Right lobe of liver (tissue), 6 donors: Measurements from ENCODE around the gene PTGES2. TPM values are rescaled to one million over a fixed set of nuclear protein-coding genes. Genes with fewer than 3 reads are reported as not detected.

Source experiments
- ATAC-seq, 4 donors: fragments of 200-7000 bp; cut with Tn5 transposase; one replicate each; pipeline ENCODE4 v1.9.1; 2020; ENCODE audit warnings: mild to moderate bottlenecking in 4 of 4, moderate library complexity in 4 of 4
- DNase-seq, 3 donors: peaks; one replicate each; pipeline ENCODE4 v3.0.0-alpha.2; 2020
- H3K27ac ChIP-seq, 3 donors: fragments of 200-600 bp; one replicate each; pipeline ENCODE4 v1.8.0; 2022
- H3K27me3 ChIP-seq, 2 donors: fragments of 200-600 bp; one replicate each; pipeline ENCODE4 v1.8.0; 2022
- H3K36me3 ChIP-seq, 4 donors: fragments of 200-600 bp; sonication (generic) in 1 of 4; one replicate each; pipeline versions ENCODE4 v1.5.1 to v1.8.0; 2017 to 2022; ENCODE audit warnings: control low read depth in 1 of 4
- H3K4me1 ChIP-seq, 4 donors: fragments of 200-600 bp; sonication (generic) in 1 of 4; one replicate each; pipeline versions ENCODE4 v1.5.1 to v1.8.0; 2017 to 2022; ENCODE audit warnings: control low read depth in 1 of 4
- H3K4me3 ChIP-seq, 3 donors: fragments of 200-600 bp; one replicate each; pipeline ENCODE4 v1.8.0; 2022
- H3K9me3 ChIP-seq, 4 donors: fragments of 200-600 bp; sonication (generic) in 1 of 4; one replicate each; pipeline versions ENCODE4 v1.5.1 to v1.8.0; 2017 to 2022; ENCODE audit warnings: control low read depth in 1 of 4
- CTCF ChIP-seq, 4 donors: fragments of 200-600 bp in 3 of 4; fragments of 450-650 bp in 1 of 4; IDR thresholded peaks; one replicate each; pipeline versions ENCODE4 v1.5.1 to v1.8.0; 2016 to 2022; ENCODE audit warnings: antibody characterized with exemption in 4 of 4, mild to moderate bottlenecking in 2 of 4
- POLR2A ChIP-seq: fragments of 450-650 bp; IDR thresholded peaks from one replicate; pipeline ENCODE4 v1.6.1; 2017; ENCODE audit warnings: antibody characterized with exemption, mild to moderate bottlenecking
- WGBS: methylation state at CpG from one replicate; pipeline ENCODE4 v1.1.6; 2018; ENCODE audit warnings: low coverage, low lambda C conversion rate; ENCODE audit not compliant: insufficient coverage; ENCODE audit errors: missing lambda C conversion rate; 5-methylcytosine and 5-hydroxymethylcytosine counted together
- intact Hi-C, 2 donors: fragments of 100-400 bp; cut with DNase I; formaldehyde crosslinking; loops; one replicate each; pipeline versions ENCODE4 v1.11.2 to v1.14.1; 2022
- total RNA-seq, 6 experiments: library from RNA; depleted of rRNA in 2 of 6; stranded (reverse); fragments of >200 nt in 2 of 6; fragmentation: NEBNext Ultra II Directional in 3 of 6; extraction: Animal tissue kit (Norgen Biotek cat#: 25700) in 3 of 6; gene quantifications; one replicate each; pipeline versions ENCODE4 v1.1.0 to v1.2.4, GENCODE V29; 2016 to 2023
- donor health status: DM: no; HTN: yes; CAD: no.
- donor health status: DM: no; HTN: no; CAD: no.
- donor health status: DM: no; HTN: no; CAD: no.
- donor health status: DM: no; HTN: yes; CAD: no.
- donor health status: DM: no; HTN: yes; CAD: no.

The PTGES2 gene
- total RNA-seq, 6 experiments from 2014 or later: 27.2 to 67.2 (median 30.5) TPM

- no peak for ATAC-seq
- TF ChIP-seq CTCF (IDR thresholded peaks at IDR 0.05): no peak
- no peak for TF ChIP-seq POLR2A
- Histone ChIP-seq H3K9me3 (no peaks in the 10 kb centered on the region), H3K27me3 (no peaks in the 10 kb centered on the region), H3K4me1 (no peaks in the 10 kb centered on the region), H3K4me3 (no peak overlapping the region), H3K27ac (no peak overlapping the region), H3K36me3 (peaks cover 0 to 39% (median 12%) of the 10 kb centered on the region in 4 donors)
- 100% methylated on average over 2 of the region's 8 CpGs for WGBS
- intact Hi-C loops: no loop called here
- no peak for DNase-seq
Measured at GRCh38 chr9:128169925-128170324, 42.4 kb upstream of the PTGES2 start.

- H3K9me3 ChIP-seq: no peaks in the 10 kb centered on the region
- no peaks in the 10 kb centered on the region for H3K4me1 ChIP-seq
- intact Hi-C loops: no loop called here
- 93% methylated on average over 3 of the region's 8 CpGs for WGBS
- H3K36me3 ChIP-seq: peaks cover 0 to 37% (median 12%) of the 10 kb centered on the region in 4 donors
- H3K4me3 ChIP-seq: no peak overlapping the region
- ATAC-seq: no peak
- DNase-seq: no peak
- no peak for TF ChIP-seq POLR2A
- no peak for TF ChIP-seq CTCF (IDR thresholded peaks at IDR 0.05)
- no peaks in the 10 kb centered on the region for H3K27me3 ChIP-seq
- H3K27ac ChIP-seq: no peak overlapping the region
Measured at GRCh38 chr9:128169492-128169891, 42.0 kb upstream of the PTGES2 start.

- WGBS: 91% methylated on average over 7 of the region's 8 CpGs
- Histone ChIP-seq H3K27ac (no peak overlapping the region), H3K4me1 (no peaks in the 10 kb centered on the region), H3K36me3 (peaks cover 0 to 37% (median 12%) of the 10 kb centered on the region in 4 donors), H3K27me3 (no peaks in the 10 kb centered on the region), H3K4me3 (no peak overlapping the region), H3K9me3 (no peaks in the 10 kb centered on the region)
- TF ChIP-seq CTCF (IDR thresholded peaks at IDR 0.05): no peak
- no peak for TF ChIP-seq POLR2A
- DNase-seq: no peak
- intact Hi-C loops: no loop called here
- no peak for ATAC-seq
Measured at GRCh38 chr9:128168731-128169308, 41.3 kb upstream of the PTGES2 start.

DNA sequence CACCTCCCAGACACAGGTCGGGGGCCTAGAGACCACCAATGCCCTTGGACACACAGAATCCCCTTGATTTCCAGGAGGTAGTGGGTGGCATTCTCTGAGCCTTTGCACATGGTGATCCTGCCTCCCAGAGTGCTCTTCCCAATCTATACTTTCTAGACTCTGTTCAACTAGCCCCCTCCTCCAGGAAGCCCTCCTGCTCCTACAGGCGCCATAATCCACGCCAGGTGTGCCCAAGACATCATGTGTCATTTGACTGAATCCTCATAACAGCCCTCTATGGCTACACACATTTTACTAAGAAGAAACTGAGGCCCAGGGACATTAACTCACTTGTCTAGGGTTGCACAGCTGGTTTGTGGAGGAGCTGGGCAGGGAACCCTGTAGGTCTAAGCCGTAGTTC lies 39.7 kb upstream of the PTGES2 start:
- H3K9me3 ChIP-seq: no peaks in the 10 kb centered on the region
- H3K4me1 ChIP-seq: no peaks in the 10 kb centered on the region
- ATAC-seq (no peak), DNase-seq (no peak)
- H3K4me3 ChIP-seq: no peak overlapping the region
- 100% methylated on average over 2 of the region's 4 CpGs for WGBS
- peaks cover 0 to 37% (median 12%) of the 10 kb centered on the region in 4 donors for H3K36me3 ChIP-seq
- no peaks in the 10 kb centered on the region for H3K27me3 ChIP-seq
- intact Hi-C loops: no loop called here
- H3K27ac ChIP-seq: no peak overlapping the region
- TF ChIP-seq POLR2A: no peak
- no peak for TF ChIP-seq CTCF (IDR thresholded peaks at IDR 0.05)
